GM18498 (cell line): ENCODE data around the gene ALDOB.

ENCODE experiments used
- ATAC-seq: cut with Tn5 transposase; IDR thresholded peaks from one replicate; pipeline ENCODE4 v1.9.1; 2021; ENCODE audit warnings: mild to moderate bottlenecking, moderate library complexity; ENCODE audit not compliant: unreplicated experiment

Gene ALDOB

DNA sequence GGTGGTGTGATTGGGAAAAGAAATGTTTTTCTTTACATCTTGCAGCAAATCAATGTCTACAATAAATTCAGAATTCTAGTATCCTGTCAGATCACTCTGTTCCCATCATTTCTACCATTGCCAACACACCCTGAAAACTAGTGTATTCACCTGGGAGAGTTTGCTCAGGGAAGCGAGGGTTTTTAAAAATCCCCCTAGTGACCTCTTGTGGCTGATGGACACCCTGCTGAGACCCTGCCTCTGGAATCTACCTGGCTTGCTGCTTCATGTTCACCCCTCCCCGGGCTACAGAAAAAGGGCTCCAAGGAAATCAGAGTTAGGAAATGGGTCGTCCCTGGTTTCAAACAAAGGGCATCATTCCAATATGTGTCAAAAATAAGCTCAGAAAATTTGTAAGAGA, 21.4 kb upstream of the ALDOB start:
- no peak for ATAC-seq

DNA sequence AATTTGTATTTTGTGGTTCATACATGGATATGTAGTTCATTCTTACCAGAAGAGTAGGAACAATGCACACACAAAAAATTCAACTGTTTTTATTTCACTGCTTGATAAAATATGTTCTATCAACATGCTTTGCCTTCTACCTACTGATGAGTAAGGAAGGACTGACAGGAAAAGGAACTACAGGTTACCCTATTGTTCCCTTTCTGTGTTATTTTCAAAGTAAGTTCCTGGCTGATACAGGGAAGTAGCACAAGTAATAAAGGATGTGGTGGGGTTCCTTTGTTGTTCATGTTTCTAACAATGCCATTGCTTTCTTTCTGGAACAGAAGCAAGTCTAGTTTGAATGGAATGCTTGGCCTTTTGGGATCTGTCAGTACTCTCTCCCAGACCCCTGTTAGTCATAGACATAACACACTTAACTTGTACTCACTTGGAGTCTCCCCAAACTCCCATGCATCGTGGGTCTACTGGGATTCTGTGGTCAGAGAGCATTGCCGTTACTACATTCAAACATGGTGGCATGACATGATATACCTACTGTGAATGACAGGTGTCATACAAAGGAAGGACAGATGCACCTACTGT, 20.2 kb upstream of the ALDOB start:
- no peak for ATAC-seq

DNA sequence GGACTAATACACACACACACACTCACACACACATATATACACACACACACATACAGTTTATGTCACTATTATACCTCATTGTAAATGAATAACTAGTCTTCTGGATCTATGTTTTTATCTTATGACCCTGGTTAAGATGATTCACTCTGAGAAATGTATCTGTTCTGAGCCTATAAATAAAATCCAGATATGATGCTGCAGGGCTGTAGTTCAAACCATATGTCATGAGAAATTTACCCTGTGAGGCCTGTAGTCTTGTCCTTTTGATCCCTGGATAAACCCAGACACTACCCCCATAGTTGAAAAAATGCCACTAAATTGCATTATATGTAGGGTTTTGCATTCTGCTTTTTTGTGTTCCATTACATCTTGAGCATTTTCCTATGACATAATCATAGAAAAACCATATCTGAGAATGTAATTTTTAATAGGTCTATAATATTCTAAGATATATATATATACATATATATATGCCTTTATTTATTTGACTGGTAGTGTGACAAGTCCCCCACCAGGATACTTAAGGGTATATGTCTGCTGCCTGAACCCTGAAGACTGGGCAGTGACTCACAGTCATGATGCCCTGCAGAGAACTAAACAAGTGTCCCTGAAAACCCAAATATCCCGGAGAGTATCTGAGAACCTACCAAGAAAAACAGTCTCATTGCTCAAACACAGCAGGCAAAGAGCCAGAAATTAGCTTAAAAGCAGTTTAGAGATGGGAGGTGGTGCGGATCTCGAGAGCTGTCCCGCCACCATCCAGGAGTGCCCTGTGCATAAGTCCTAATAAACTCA, 18.4 kb upstream of the ALDOB start:
- no peak for ATAC-seq

DNA sequence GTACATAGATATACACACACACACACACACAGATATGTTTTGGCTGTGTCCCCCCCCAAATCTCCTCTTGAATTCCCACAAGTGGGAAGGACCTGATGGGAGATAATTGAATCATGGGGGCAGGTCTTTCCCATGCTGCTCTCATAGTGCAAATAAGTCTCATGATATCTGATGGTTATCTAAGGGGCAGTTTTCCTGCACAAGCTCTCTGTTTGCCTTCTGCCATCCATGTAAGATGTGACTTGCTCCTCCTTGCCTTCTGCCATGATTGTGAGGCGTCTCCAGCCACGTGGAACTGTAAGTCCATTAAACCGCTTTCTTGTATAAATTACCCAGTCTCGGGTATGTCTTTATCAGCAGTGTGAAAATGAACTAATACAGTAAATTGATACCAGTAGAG, 15.9 kb upstream of the ALDOB start:
- ATAC-seq = no peak

DNA sequence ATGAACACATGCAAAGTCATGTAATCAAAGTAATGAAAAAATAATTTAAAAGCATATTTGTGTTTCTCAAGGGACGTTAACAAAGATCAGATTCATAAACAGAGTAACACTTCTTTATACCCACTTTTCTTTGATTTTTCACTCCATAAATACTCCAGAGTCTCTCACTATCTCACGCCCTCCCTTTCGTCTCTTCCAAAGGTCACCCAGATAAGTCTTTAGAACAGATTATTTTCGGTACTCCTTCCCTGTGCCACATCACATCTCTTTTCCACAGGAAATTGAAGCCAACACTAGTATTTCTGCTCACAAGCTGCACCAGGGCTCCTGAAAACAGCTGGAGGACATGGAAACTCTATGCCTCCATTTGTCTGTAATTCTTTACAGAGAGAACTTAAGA, 15.4 kb upstream of the ALDOB start:
- no peak for ATAC-seq

DNA sequence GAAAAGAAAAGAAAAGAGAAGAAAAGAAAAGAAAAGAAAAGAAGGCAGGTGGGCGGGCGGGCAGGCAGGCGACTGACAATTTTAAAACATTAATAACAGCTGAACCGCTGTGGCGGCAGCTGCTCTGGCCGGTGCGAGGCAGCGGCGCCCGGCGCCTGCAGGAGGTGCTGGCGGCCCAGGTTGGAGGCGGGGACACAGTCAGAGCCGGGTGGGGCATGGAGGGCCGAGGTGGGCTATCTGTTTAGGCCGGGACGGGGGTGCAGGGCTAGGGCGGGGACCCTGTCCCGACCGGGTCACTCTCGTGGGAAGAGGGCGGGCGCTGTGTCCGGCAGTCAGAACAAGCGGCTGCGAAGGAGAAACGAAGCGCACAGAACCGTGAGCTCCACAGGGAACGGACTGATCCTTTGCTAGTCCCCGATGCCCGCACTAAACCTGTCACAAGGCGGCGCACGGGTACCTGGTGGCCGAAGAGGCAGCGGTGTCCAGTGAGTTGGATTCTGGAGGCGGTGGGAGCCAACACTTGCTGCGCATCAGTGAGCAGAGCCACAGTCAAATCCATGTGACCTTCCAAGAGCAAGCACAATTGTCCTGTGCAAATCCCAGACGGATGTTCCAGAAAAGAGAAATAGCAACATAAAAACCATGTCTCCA, 13.6 kb upstream of the ALDOB start:
- ATAC-seq = peak; percentile 97

DNA sequence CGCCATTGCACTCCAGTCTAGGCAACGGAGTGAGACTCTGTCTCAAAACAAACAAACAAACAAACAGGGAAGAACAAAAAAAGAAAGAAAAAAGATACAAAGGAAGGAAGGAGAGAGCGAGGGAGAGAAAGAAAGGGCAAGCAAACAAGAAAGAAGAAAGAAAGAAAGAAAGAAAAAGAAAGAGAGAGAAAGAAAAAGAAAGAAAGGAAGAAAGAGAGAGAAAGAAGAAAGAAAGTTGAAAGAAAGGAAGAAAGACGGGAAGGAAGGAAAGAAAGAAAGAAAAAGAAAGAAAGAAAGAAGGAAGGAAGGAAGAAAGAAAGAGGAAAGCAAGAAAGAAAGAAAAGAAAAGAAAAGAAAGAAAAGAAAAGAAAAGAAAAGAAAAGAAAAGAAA, 13.1 kb upstream of the ALDOB start:
- ATAC-seq = no peak

DNA sequence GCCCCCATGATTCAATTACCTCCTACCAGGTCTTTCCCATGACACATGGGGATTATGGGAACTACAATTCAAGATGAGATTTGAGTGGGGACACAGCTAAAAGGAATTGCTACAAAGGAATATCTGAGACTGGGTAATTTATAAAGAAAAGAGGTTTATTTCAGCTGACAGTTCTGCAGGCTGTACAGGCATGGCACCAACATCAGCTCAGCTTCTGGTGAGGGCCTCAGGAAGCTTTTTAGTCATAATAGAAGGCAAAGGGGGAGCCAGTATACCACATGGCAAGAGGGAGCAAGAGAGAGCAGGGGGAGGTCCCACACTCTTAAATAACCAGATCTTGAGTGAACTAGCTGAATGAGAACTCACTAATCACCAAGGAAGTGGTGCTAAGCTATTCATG, 11.2 kb upstream of the ALDOB start:
- no peak for ATAC-seq

DNA sequence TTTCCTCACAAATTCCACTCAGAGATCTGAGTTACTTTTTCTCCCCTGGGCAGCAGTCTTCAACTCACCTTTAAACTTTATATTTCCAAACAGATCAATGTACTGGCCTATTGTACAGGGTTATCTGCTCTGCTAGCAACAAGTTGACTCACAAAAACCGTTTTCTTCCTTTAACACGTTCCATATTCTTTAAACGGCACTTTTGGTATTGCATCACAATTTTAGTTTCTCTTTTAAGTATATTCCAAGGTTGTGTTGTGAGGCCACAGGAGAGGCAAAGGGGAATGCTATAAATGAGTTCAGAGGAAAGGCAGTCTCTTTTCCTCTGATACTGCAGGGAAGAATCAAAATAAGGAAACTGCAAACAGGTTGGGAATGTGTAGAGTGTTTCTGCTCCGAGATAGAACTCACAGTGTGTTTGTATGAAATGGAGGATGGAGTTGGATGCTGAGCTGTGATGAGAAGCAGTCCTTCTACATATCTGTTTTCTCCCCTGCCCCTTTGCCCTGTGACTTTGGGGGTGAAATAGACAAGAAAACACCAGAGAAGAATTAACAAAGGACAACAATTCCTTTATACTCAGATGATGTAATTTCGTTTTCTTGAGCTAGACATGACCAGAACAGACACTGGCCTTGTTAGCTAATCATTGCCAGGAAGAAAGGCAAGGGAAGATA, 9.9 kb upstream of the ALDOB start:
- ATAC-seq = no peak

DNA sequence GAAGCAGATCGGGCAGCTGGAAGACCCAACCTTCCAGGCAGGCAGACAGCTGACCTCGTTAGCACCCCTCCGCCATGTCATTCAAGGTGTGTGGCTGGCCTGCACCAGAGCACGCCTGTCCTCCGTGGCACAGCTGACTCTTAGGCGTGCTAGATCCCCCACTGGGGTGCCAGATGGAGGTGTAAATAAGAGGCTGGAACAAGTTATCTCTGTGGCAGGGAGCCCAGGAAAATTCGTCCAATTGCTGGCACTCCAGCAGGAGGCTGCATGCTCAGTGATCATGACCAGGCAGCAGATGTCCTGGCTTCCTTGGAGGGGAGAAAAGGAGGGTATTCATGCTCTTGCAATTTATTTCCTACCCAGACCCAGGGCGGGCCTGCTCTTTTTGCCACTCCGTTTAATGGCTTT, 7.8 kb upstream of the ALDOB start:
- no peak for ATAC-seq

DNA sequence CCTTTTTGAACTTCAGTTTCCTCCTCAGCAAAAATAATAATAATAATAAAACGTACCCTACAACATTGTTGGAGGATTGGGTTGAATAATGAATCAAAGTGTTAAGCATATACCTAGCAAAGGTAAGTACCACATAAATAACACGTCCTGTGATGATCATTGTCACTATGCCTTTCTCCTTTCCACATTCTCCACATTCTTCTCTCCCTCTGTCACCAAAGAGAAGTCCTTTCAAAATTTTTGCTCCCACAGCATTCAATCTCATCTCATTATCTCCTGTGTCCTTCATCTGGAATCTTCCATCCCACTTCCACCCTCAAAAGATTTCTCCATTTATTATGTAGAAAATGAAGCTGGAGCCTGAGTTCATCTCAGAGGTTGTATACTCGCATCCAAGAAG, 7.2 kb upstream of the ALDOB start:
- ATAC-seq = no peak

DNA sequence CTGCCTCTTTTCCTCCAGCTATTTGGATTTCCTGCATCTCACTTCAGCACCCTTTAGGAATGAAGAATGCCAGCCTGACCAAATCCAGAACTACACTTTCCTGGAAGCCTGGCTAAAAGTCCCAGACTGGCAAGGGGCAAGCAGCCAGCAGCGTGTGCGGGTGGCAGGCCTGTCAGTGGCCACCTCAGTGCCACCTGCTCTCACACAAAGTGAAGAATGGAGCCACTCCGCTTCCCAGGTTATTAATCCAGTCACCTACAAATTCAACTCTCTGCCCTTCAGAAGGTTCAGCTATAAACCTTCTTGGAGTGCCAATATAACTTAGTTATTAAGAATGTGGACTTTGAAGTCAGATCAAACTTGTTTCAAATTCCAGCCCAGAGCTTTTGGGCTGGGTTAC, 6.7 kb upstream of the ALDOB start:
- no peak for ATAC-seq

DNA sequence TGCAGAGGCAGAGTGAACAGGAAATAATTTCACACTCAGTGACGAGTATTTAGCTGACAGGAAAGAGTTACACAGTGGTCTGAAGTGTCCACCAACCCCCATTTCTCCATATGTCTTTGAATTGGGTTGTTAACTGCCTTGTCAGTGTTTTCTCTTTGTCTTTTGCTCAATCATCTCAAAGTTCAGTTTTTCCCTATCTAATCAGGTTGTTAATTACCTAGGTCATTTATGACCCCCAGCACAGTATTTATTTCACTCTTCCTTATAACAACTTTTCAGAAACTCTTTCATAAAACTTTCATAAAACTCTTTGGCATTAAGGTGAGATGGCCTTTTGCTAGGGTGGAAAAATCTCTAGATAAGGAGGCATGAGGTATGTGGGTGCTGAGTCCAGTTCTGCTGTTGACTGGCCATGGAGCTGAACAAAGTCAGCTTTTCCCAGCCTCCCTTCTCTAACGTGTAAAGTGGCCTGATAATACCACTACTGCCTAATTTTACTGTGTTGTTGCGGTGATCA, 5.2 kb upstream of the ALDOB start:
- ATAC-seq = no peak

DNA sequence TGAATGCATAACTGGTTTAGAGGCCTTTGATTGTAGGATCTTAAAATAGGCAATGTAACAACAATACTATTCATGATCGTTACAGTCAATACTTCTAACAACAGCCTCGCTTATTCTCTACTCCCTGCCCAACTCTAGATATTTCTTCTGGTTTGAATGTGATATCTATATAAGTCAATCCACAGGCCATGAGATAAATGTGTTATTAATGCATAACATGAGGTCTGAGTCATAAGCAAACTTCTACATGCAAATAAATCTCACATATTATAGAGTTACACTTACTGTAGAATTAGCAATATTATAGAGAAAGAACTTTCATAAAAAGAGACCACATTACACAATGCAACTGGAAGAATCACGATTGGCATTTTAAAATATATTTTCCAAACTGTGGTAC, 2.9 kb upstream of the ALDOB start:
- ATAC-seq = no peak

DNA sequence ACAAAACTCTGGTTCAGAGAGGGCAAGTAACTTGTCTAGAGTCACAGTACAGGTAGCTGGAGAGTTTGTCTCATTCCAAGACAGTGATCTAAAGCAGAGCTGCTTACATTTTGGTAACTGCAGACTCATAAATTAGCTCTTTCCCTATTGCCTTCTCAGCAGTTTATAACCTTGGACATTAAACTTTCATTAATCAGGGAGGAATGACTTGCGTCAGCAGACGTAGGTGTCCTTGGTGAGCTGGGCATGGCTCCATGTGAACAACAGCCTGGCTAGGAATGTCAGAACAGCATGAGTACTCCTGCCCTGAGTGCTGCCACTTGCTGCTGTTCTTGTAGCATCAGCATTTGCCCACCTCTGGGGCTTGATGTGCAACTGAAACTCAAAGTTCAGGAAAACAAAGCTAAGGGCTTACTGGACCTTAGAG, 2.2 kb upstream of the ALDOB start:
- ATAC-seq = no peak

DNA sequence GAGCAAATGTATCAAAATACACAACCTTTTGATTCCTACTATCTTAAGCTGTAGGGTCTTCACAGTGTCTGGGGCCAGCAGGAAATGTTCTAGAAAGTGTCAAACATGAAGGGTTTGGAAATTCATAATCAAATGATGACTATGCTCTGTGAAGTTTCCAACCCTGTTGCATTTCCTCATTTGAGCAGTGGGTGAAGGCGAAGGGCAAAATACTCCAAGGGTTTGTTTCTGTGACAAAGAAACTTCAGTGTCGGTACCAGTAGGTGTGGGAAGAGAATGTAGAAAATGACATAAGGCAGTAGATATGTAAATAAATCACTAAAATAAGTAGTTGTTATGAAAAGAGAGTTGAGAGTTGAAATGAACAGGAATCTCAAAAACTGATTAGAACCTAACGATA, 576 bp downstream of the ALDOB start:
- ATAC-seq = no peak

DNA sequence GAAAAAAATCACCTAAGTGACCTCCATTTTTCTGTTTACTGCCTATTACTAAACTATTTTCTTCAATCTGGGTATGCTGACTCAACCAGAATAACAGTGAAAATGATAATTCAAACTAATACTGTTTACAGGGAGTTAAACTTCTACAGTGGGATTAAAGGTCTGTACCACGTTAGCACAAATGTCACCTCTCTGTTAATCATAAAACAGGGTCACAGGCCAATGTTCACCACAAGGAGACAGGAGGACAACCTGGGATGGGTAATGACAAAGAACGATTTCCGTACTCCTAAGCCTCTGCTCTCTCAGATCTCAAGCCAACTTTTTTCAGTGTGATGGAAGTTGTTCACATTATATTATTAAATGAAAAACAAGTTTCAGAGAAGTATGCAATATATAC, 2.3 kb downstream of the ALDOB start:
- ATAC-seq = no peak

DNA sequence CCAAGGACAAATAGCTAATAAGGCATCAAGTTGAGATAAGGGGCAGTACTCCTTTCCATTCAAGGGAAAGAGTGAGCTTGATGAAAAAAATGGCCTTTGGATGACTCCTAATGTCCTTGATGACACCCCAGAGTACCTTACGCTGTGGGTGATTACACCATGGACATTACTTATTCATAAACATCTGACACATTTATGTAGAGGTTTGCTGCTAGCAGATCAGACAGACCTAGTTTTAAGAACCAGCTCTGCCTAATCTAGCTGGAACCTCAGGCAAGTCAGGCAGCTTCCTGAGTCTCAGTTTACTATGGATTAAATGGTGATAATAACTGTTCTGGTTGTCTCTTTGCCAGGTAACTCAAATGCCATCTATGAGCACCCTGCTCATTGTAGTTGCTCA, 2.8 kb downstream of the ALDOB start:
- ATAC-seq = no peak

DNA sequence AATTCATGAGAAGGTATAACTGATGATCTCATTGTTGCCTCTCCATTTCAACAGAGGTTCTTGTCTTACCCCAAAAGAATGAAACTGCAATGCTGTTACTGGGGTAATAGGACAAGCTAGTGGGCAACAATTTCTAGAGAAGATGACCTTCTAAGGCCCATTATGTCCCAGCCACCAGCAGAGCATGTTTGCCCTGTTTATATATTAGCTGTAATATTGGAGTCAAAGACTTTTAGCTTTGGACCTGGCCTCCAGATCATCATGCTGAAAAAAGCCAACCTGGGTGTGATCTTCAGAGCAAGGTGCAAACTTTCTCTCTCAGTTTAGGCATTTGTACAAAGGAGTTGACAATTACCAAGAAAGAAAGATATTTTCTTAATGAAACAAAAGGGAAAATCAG, 3.4 kb downstream of the ALDOB start:
- no peak for ATAC-seq

DNA sequence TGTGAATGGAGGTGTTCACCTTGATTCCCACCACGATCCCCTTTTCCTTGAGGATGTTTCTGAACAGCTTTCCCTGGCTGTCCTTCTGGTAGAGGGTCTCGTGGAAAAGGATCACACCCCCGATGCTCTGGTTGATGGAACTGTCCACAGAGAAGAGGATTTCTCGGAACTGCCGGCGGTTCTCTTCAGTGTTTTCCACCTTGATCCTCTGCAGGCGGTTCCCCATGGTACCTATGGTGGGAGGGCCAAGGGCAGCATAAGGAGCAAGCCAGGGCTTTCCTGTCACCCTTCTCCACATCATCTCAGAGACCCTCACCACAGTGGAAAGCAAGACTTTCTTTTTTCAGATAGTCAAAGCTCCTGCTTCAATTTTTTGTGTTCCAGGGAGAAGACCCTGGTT, 5.8 kb downstream of the ALDOB start:
- no peak for ATAC-seq

DNA sequence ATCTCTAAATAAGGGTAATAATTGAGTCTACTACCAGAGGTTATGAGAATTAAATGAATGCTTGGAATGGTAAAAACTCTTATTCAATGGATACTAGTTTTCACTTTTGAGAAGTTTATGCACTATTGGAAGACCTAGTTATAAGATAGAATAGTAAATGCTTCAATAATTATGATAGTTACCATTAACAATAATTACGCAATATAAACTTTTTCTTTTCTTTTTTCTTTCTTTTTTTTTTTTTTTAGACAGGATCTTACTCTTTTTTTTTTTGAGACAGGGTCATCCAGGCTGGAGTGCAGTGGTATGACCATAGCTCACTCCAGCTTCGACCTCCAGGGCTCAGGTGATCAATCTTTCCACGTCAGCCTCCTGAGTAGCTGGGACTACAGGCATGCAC, 6.7 kb downstream of the ALDOB start:
- no peak for ATAC-seq
